Mesendoderm (in vitro differentiated cells): ENCODE data around the gene STX7.

ENCODE experiments used
- DNase-seq: peaks from one replicate; pipeline ENCODE4 v3.0.0; 2013
- H2AK5ac ChIP-seq: 2 replicates; pipeline ENCODE4 v1.6.1; 2013; ENCODE audit warnings: low read length, inconsistent platforms
- H2BK120ac ChIP-seq: 2 replicates; pipeline ENCODE4 v1.6.1; 2013; ENCODE audit warnings: low read depth, mild to moderate bottlenecking, low read length, moderate library complexity, mixed read lengths
- H2BK15ac ChIP-seq: replicated peaks from 2 replicates; pipeline ENCODE4 v1.6.1; 2013; ENCODE audit warnings: low read depth, mild to moderate bottlenecking, moderate library complexity
- H2BK5ac ChIP-seq: 2 replicates; pipeline ENCODE4 v1.6.1; 2013; ENCODE audit warnings: low read length, inconsistent platforms
- H3K18ac ChIP-seq: 2 replicates; pipeline ENCODE4 v1.6.1; 2013; ENCODE audit warnings: mild to moderate bottlenecking, low read length, mixed read lengths
- H3K23ac ChIP-seq: one replicate; pipeline ENCODE4 v1.6.1; 2013; ENCODE audit warnings: low read length
- H3K27ac ChIP-seq: 2 replicates; pipeline ENCODE4 v1.5.1; 2013; ENCODE audit warnings: low read depth, mild to moderate bottlenecking, inconsistent platforms, low read length, moderate library complexity
- H3K27me3 ChIP-seq: 2 replicates; pipeline ENCODE4 v1.6.1; 2013; ENCODE audit warnings: low read length, control low read depth, mild to moderate bottlenecking, inconsistent platforms; ENCODE audit not compliant: insufficient read depth, poor library complexity
- H3K36me3 ChIP-seq: 2 replicates; pipeline ENCODE4 v1.6.1; 2013; ENCODE audit warnings: low read length, inconsistent platforms; ENCODE audit not compliant: control insufficient read depth, insufficient read depth
- H3K4ac ChIP-seq: one replicate; pipeline ENCODE4 v1.6.1; 2013; ENCODE audit warnings: low read depth, mild to moderate bottlenecking, low read length, moderate library complexity
- H3K4me1 ChIP-seq: 2 replicates; pipeline ENCODE4 v1.6.1; 2013; ENCODE audit warnings: low read depth, low read length, inconsistent platforms; ENCODE audit not compliant: control insufficient read depth
- H3K4me2 ChIP-seq: 2 replicates; pipeline ENCODE4 v1.6.1; 2013; ENCODE audit warnings: low read length
- H3K4me3 ChIP-seq: 2 replicates; pipeline ENCODE4 v1.5.1; 2013; ENCODE audit warnings: mild to moderate bottlenecking, low read length
- H3K56ac ChIP-seq: one replicate; pipeline ENCODE4 v1.6.1; 2013; ENCODE audit warnings: low read length
- H3K79me1 ChIP-seq: 2 replicates; pipeline ENCODE4 v1.6.1; 2013; ENCODE audit warnings: low read length, inconsistent platforms
- H3K79me2 ChIP-seq: 2 replicates; pipeline ENCODE4 v1.6.1; 2013; ENCODE audit warnings: mild to moderate bottlenecking, low read length; ENCODE audit not compliant: control insufficient read depth, insufficient read depth
- H3K9ac ChIP-seq: 2 replicates; pipeline ENCODE4 v1.6.1; 2013; ENCODE audit warnings: low read length, inconsistent platforms
- H4K5ac ChIP-seq: one replicate; pipeline ENCODE4 v1.6.1; 2013; ENCODE audit warnings: low read length
- H4K8ac ChIP-seq: one replicate; pipeline ENCODE4 v1.6.1; 2013; ENCODE audit warnings: low read depth, mild to moderate bottlenecking, control low read depth, low read length, moderate library complexity
- WGBS: extraction: QIAGEN DNeasy Blood & Tissue Kit; methylation state at CpG from one replicate; pipeline ENCODE4 v1.1.7; 2013; ENCODE audit warnings: low lambda C conversion rate, missing lambda C conversion rate; ENCODE audit not compliant: insufficient coverage; ENCODE audit errors: extremely low coverage; 5-methylcytosine and 5-hydroxymethylcytosine counted together

STX7 gene

GRCh38 chr6:132430110-132430509 is 82.8 kb downstream of the STX7 start:
- H4K8ac ChIP-seq = no peak overlapping the region
- no peaks in the 10 kb centered on the region for H3K4me1 ChIP-seq
- H3K4me2 ChIP-seq = no peak overlapping the region
- H3K4me3 ChIP-seq = no peak overlapping the region
- no peaks in the 10 kb centered on the region for H3K79me1 ChIP-seq
- no peak overlapping the region for H3K18ac ChIP-seq
- no peaks in the 10 kb centered on the region for H3K79me2 ChIP-seq
- H3K23ac ChIP-seq = no peak overlapping the region
- no peak for DNase-seq
- H2BK120ac ChIP-seq = no peak overlapping the region
- no CpG with 5 or more reads among the region's 2 CpGs for WGBS
- H3K27me3 ChIP-seq = no peaks in the 10 kb centered on the region
- H3K4ac ChIP-seq = no peak overlapping the region
- H2BK15ac ChIP-seq = no peak overlapping the region
- no peak overlapping the region for H3K27ac ChIP-seq
- no peak overlapping the region for H2BK5ac ChIP-seq
- no peak overlapping the region for H4K5ac ChIP-seq
- H3K56ac ChIP-seq = no peak overlapping the region
- no peaks in the 10 kb centered on the region for H3K36me3 ChIP-seq
- H2AK5ac ChIP-seq = no peak overlapping the region
- no peak overlapping the region for H3K9ac ChIP-seq

GRCh38 chr6:132425176-132425575 is 87.7 kb downstream of the STX7 start:
- Histone ChIP-seq H3K27me3 (no peaks in the 10 kb centered on the region), H3K4ac (no peak overlapping the region), H3K4me1 (no peaks in the 10 kb centered on the region), H3K4me3 (no peak overlapping the region), H2BK120ac (no peak overlapping the region), H4K5ac (no peak overlapping the region), H3K36me3 (no peaks in the 10 kb centered on the region), H2BK15ac (no peak overlapping the region), H2BK5ac (no peak overlapping the region), H3K23ac (no peak overlapping the region), H3K79me1 (no peaks in the 10 kb centered on the region), H3K27ac (no peak overlapping the region), H4K8ac (no peak overlapping the region), H3K18ac (no peak overlapping the region), H3K56ac (no peak overlapping the region), H3K4me2 (no peak overlapping the region), H2AK5ac (no peak overlapping the region), H3K9ac (no peak overlapping the region), H3K79me2 (no peaks in the 10 kb centered on the region)
- DNase-seq = no peak
- no CpG with 5 or more reads among the region's 5 CpGs for WGBS

GRCh38 chr6:132423839-132424238 is 89.1 kb downstream of the STX7 start:
- Histone ChIP-seq H3K4me3 (no peak overlapping the region), H3K9ac (no peak overlapping the region)
- no CpG with 5 or more reads among the region's 3 CpGs for WGBS

DNA sequence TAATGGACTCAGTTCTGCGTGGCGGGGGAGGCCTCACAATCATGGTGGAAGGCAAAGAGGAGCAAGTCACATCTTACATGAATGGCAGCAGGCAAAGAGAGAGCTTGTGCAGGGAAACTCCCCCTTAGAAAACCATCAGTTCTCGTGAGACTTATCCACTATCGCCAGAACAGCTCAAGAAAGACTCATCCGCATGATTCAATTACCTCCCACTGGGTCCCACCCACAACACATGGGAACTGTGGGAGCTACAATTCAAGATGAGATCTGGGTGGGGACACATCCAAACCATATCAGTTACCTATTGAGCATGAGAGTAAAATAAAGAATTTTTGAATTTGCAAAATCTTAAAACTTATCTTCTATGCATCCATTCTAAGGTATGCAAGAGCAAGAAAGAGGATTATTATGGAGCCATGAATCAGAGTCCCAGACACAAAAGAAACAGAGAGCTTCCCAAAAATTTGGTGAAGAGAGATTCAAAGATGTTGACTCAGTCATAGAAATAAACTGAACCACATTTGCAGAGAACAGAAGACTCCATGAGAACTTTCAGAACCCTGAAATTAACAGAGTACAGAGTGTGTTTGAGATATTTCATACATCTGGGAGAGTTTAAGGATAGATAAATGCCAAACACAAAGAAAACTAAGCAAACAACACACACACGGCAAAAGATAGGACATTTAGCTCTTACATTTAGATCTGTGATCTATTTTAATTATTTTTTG is 94.5 kb downstream of the STX7 start:
- Histone ChIP-seq H3K27ac (no peak overlapping the region), H3K4me1 (no peaks in the 10 kb centered on the region), H3K27me3 (no peaks in the 10 kb centered on the region), H3K4me2 (no peak overlapping the region), H3K4me3 (no peak overlapping the region), H4K8ac (no peak overlapping the region), H2BK5ac (no peak overlapping the region), H3K56ac (no peak overlapping the region), H2AK5ac (no peak overlapping the region), H3K79me2 (no peaks in the 10 kb centered on the region), H4K5ac (no peak overlapping the region), H3K36me3 (no peaks in the 10 kb centered on the region), H3K9ac (no peak overlapping the region), H3K79me1 (no peaks in the 10 kb centered on the region), H2BK15ac (no peak overlapping the region), H3K23ac (no peak overlapping the region), H3K18ac (no peak overlapping the region), H3K4ac (no peak overlapping the region), H2BK120ac (no peak overlapping the region)
- DNase-seq = no peak
- no CpG with 5 or more reads among the region's 6 CpGs for WGBS

More at GRCh38 chr6:132423839-132424238, 89.1 kb downstream of the STX7 start:
- Histone ChIP-seq H3K4me1 (no peaks in the 10 kb centered on the region), H3K79me2 (no peaks in the 10 kb centered on the region), H3K79me1 (no peaks in the 10 kb centered on the region), H3K36me3 (no peaks in the 10 kb centered on the region), H4K8ac (no peak overlapping the region), H3K4me2 (no peak overlapping the region), H3K27ac (no peak overlapping the region), H4K5ac (no peak overlapping the region), H3K18ac (no peak overlapping the region), H2AK5ac (no peak overlapping the region), H2BK5ac (no peak overlapping the region), H3K23ac (no peak overlapping the region), H3K56ac (no peak overlapping the region), H3K4ac (no peak overlapping the region), H2BK15ac (no peak overlapping the region), H2BK120ac (no peak overlapping the region), H3K27me3 (no peaks in the 10 kb centered on the region)
- no peak for DNase-seq

GRCh38 chr6:132414761-132415160 is 98.2 kb downstream of the STX7 start:
- H2BK120ac ChIP-seq = no peak overlapping the region
- H3K9ac ChIP-seq = no peak overlapping the region
- no peak overlapping the region for H2AK5ac ChIP-seq
- no peaks in the 10 kb centered on the region for H3K79me2 ChIP-seq
- H3K4ac ChIP-seq = no peak overlapping the region
- H3K27me3 ChIP-seq = no peaks in the 10 kb centered on the region
- no peak overlapping the region for H4K8ac ChIP-seq
- WGBS = no CpG with 5 or more reads among the region's 5 CpGs
- H3K18ac ChIP-seq = no peak overlapping the region
- H3K27ac ChIP-seq = no peak overlapping the region
- H3K36me3 ChIP-seq = no peaks in the 10 kb centered on the region
- no peak overlapping the region for H2BK5ac ChIP-seq
- no peak overlapping the region for H2BK15ac ChIP-seq
- H3K79me1 ChIP-seq = no peaks in the 10 kb centered on the region
- H3K4me3 ChIP-seq = no peak overlapping the region
- no peaks in the 10 kb centered on the region for H3K4me1 ChIP-seq
- no peak overlapping the region for H3K4me2 ChIP-seq
- no peak overlapping the region for H4K5ac ChIP-seq
- no peak overlapping the region for H3K23ac ChIP-seq
- no peak overlapping the region for H3K56ac ChIP-seq
- peak; percentile 77 for DNase-seq

DNA sequence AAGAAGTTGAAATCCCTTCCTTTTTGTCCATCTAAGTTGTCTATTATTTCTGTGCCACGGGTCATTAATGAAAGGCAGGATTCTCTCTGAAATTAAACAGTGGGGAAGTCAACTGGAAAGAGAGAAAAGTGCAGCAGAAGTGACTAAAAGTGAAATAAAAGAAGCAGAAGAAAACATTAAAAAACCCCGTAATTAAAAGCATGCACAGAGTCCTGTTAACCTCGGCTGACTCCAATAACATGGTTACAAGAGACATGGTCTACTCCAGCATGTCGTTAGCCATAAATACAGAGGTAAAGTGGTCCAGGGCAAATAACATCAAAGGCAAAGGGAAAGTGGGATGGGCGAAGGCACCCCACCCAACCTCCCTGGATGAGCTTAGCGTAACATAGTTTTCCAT is 98.6 kb downstream of the STX7 start:
- no peak overlapping the region for H3K4ac ChIP-seq
- H3K4me2 ChIP-seq = no peak overlapping the region
- no CpG with 5 or more reads among the region's 6 CpGs for WGBS
- H2BK5ac ChIP-seq = no peak overlapping the region
- no peaks in the 10 kb centered on the region for H3K36me3 ChIP-seq
- H3K27ac ChIP-seq = no peak overlapping the region
- H4K5ac ChIP-seq = no peak overlapping the region
- no peak overlapping the region for H2BK15ac ChIP-seq
- H3K79me2 ChIP-seq = no peaks in the 10 kb centered on the region
- no peak overlapping the region for H2BK120ac ChIP-seq
- no peak for DNase-seq
- H3K27me3 ChIP-seq = no peaks in the 10 kb centered on the region
- no peaks in the 10 kb centered on the region for H3K4me1 ChIP-seq
- H3K56ac ChIP-seq = no peak overlapping the region
- H3K9ac ChIP-seq = no peak overlapping the region
- no peak overlapping the region for H4K8ac ChIP-seq
- no peak overlapping the region for H2AK5ac ChIP-seq
- H3K79me1 ChIP-seq = no peaks in the 10 kb centered on the region
- no peak overlapping the region for H3K4me3 ChIP-seq
- no peak overlapping the region for H3K18ac ChIP-seq
- H3K23ac ChIP-seq = no peak overlapping the region
